Activated naive CD4-positive, alpha-beta T cell treated with anti-CD3 and anti-CD28 coated beads for 36 hours (primary cell): ENCODE results near the gene DGKD. TPM values are rescaled to one million over a fixed set of nuclear protein-coding genes. Genes with fewer than 3 reads are reported as not detected.

Experiments used
- CTCF ChIA-PET: fragments of 350-600 bp; sonication (Branson Sonifier 250); formaldehyde crosslinking; loops from one replicate; lab custom pipeline; 2021; ENCODE audit warnings: antibody characterized with exemption; lab: Charles Lee
- DNase-seq: peaks from one replicate; pipeline ENCODE4 v3.0.0-alpha.2; 2020
- H3K27ac Mint-ChIP-seq: one replicate; pipeline ENCODE4 v1.8.0; 2021; ENCODE audit warnings: mild to moderate bottlenecking, mixed read lengths
- H3K27me3 Mint-ChIP-seq: one replicate; pipeline ENCODE4 v1.8.0; 2021; ENCODE audit warnings: low read depth, mixed read lengths
- H3K36me3 Mint-ChIP-seq: one replicate; pipeline ENCODE4 v1.8.0; 2021; ENCODE audit warnings: low read depth, mixed read lengths
- H3K4me1 Mint-ChIP-seq: one replicate; pipeline ENCODE4 v1.8.0; 2021; ENCODE audit warnings: low read depth, mixed read lengths
- H3K4me3 Mint-ChIP-seq: one replicate; pipeline ENCODE4 v1.8.0; 2021; ENCODE audit warnings: mild to moderate bottlenecking, moderate library complexity, mixed read lengths
- H3K9me3 Mint-ChIP-seq: one replicate; pipeline ENCODE4 v1.8.0; 2021; ENCODE audit warnings: mixed read lengths
- intact Hi-C: fragments of 100-400 bp; cut with micrococcal nuclease; formaldehyde crosslinking; loops from one replicate; pipeline ENCODE4 v1.15.1; 2023
- total RNA-seq, 2 experiments: library from RNA; stranded (reverse); gene quantifications; one replicate each; pipeline ENCODE4 v1.2.3, GENCODE V29; 2021

The DGKD gene
- total RNA-seq, 2 experiments from 2014 or later = 68.9 to 72.3 TPM

GRCh38 chr2:233460726-233461441 lies 106.6 kb downstream of the DGKD start:
- Mint-ChIP-seq H3K27ac (no peak overlapping the region), H3K36me3 (peaks cover 31% of the 10 kb centered on the region), H3K4me3 (no peak overlapping the region), H3K27me3 (no peaks in the 10 kb centered on the region), H3K4me1 (no peaks in the 10 kb centered on the region), H3K9me3 (no peaks in the 10 kb centered on the region)
- intact Hi-C loops = no loop called here
- DNase-seq = no peak
- CTCF ChIA-PET = no interaction called here

- Mint-ChIP-seq H3K4me3 (no peak overlapping the region), H3K4me1 (no peaks in the 10 kb centered on the region), H3K36me3 (peaks cover 34% of the 10 kb centered on the region), H3K27ac (no peak overlapping the region), H3K9me3 (no peaks in the 10 kb centered on the region), H3K27me3 (no peaks in the 10 kb centered on the region)
- intact Hi-C loops = no loop called here
- DNase-seq = no peak
- CTCF ChIA-PET = interaction anchor here (0.6 kb wide), 1 partner anchor 98 kb away, joined by 3 read pairs; no protein-coding TSS in a partner anchor
These were observed 107.2 kb downstream of the DGKD start for GRCh38 chr2:233461481-233461891.

- DNase-seq = no peak
- CTCF ChIA-PET = interaction anchor here (0.6 kb wide), 1 partner anchor 97 kb away, joined by 3 read pairs; no protein-coding TSS in a partner anchor
- no peak overlapping the region for H3K27ac Mint-ChIP-seq
- no peaks in the 10 kb centered on the region for H3K4me1 Mint-ChIP-seq
- H3K36me3 Mint-ChIP-seq = peaks cover 31% of the 10 kb centered on the region
- intact Hi-C loops = no loop called here
- H3K27me3 Mint-ChIP-seq = no peaks in the 10 kb centered on the region
- H3K9me3 Mint-ChIP-seq = no peaks in the 10 kb centered on the region
- no peak overlapping the region for H3K4me3 Mint-ChIP-seq
These were observed 108.0 kb downstream of the DGKD start for GRCh38 chr2:233462202-233462785.

- CTCF ChIA-PET = no interaction called here
- H3K4me3 Mint-ChIP-seq = no peak overlapping the region
These were observed 108.7 kb downstream of the DGKD start for GRCh38 chr2:233462826-233463470.

GRCh38 chr2:233463586-233463985 lies 109.3 kb downstream of the DGKD start:
- no peak overlapping the region for H3K4me3 Mint-ChIP-seq
- H3K27ac Mint-ChIP-seq = no peak overlapping the region
- CTCF ChIA-PET = interaction anchor here (1.1 kb wide), 1 partner anchor 15 kb away, joined by 3 read pairs; no protein-coding TSS in a partner anchor

More at GRCh38 chr2:233462826-233463470, 108.7 kb downstream of the DGKD start:
- intact Hi-C loops = no loop called here
- peaks cover 27% of the 10 kb centered on the region for H3K36me3 Mint-ChIP-seq
- no peak for DNase-seq
- H3K4me1 Mint-ChIP-seq = no peaks in the 10 kb centered on the region
- no peaks in the 10 kb centered on the region for H3K27me3 Mint-ChIP-seq
- H3K27ac Mint-ChIP-seq = no peak overlapping the region
- no peaks in the 10 kb centered on the region for H3K9me3 Mint-ChIP-seq

GRCh38 chr2:233464056-233464455 lies 109.8 kb downstream of the DGKD start:
- CTCF ChIA-PET = interaction anchor here (1.1 kb wide), 1 partner anchor 15 kb away, joined by 3 read pairs; no protein-coding TSS in a partner anchor
- H3K9me3 Mint-ChIP-seq = no peaks in the 10 kb centered on the region
- no peaks in the 10 kb centered on the region for H3K4me1 Mint-ChIP-seq
- no peak overlapping the region for H3K27ac Mint-ChIP-seq
- DNase-seq = no peak
- peaks cover 27% of the 10 kb centered on the region for H3K36me3 Mint-ChIP-seq
- H3K4me3 Mint-ChIP-seq = no peak overlapping the region
- intact Hi-C loops = no loop called here
- H3K27me3 Mint-ChIP-seq = no peaks in the 10 kb centered on the region

More at GRCh38 chr2:233463586-233463985, 109.3 kb downstream of the DGKD start:
- DNase-seq = no peak
- Mint-ChIP-seq H3K4me1 (no peaks in the 10 kb centered on the region), H3K27me3 (no peaks in the 10 kb centered on the region), H3K9me3 (no peaks in the 10 kb centered on the region), H3K36me3 (peaks cover 29% of the 10 kb centered on the region)
- intact Hi-C loops = no loop called here

- Mint-ChIP-seq H3K36me3 (peaks cover 31% of the 10 kb centered on the region), H3K4me3 (no peak overlapping the region), H3K4me1 (no peaks in the 10 kb centered on the region), H3K9me3 (no peaks in the 10 kb centered on the region), H3K27ac (no peak overlapping the region), H3K27me3 (no peaks in the 10 kb centered on the region)
- DNase-seq = no peak
- intact Hi-C loops = no loop called here
- CTCF ChIA-PET = interaction anchor here (1.1 kb wide), 1 partner anchor 16 kb away, joined by 3 read pairs; no protein-coding TSS in a partner anchor
These were observed 110.4 kb downstream of the DGKD start for GRCh38 chr2:233464531-233465240.

- no peaks in the 10 kb centered on the region for H3K4me1 Mint-ChIP-seq
- CTCF ChIA-PET = interaction anchor here (0.6 kb wide), 1 partner anchor 131 kb away, joined by 3 read pairs; no protein-coding TSS in a partner anchor
- no peaks in the 10 kb centered on the region for H3K27me3 Mint-ChIP-seq
- intact Hi-C loops = no loop called here
- H3K9me3 Mint-ChIP-seq = no peaks in the 10 kb centered on the region
- H3K4me3 Mint-ChIP-seq = no peak overlapping the region
- DNase-seq = no peak
- H3K36me3 Mint-ChIP-seq = peaks cover 34% of the 10 kb centered on the region
- H3K27ac Mint-ChIP-seq = peak overlapping the region; percentile 36
These were observed 112.8 kb downstream of the DGKD start for GRCh38 chr2:233466991-233467603.

- Mint-ChIP-seq H3K4me1 (no peaks in the 10 kb centered on the region), H3K36me3 (peaks cover 37% of the 10 kb centered on the region), H3K4me3 (no peak overlapping the region), H3K27me3 (no peaks in the 10 kb centered on the region), H3K9me3 (no peaks in the 10 kb centered on the region), H3K27ac (no peak overlapping the region)
- intact Hi-C loops = no loop called here
- CTCF ChIA-PET = no interaction called here
- no peak for DNase-seq
These were observed 113.9 kb downstream of the DGKD start for GRCh38 chr2:233468047-233468740.

GRCh38 chr2:233468741-233469110 lies 114.4 kb downstream of the DGKD start:
- H3K4me1 Mint-ChIP-seq = no peaks in the 10 kb centered on the region
- H3K9me3 Mint-ChIP-seq = no peaks in the 10 kb centered on the region
- no peak overlapping the region for H3K4me3 Mint-ChIP-seq
- intact Hi-C loops = no loop called here
- H3K27ac Mint-ChIP-seq = no peak overlapping the region
- CTCF ChIA-PET = no interaction called here
- H3K36me3 Mint-ChIP-seq = peaks cover 33% of the 10 kb centered on the region
- H3K27me3 Mint-ChIP-seq = no peaks in the 10 kb centered on the region
- no peak for DNase-seq

- no peak for DNase-seq
- Mint-ChIP-seq H3K4me3 (no peak overlapping the region), H3K27me3 (no peaks in the 10 kb centered on the region), H3K27ac (no peak overlapping the region), H3K4me1 (no peaks in the 10 kb centered on the region), H3K36me3 (peaks cover 29% of the 10 kb centered on the region), H3K9me3 (no peaks in the 10 kb centered on the region)
- intact Hi-C loops = no loop called here
- CTCF ChIA-PET = no interaction called here
These were observed 115.1 kb downstream of the DGKD start for GRCh38 chr2:233469261-233470010.
